ENCODE results near the gene FNBP1.

The FNBP1 gene

DNA sequence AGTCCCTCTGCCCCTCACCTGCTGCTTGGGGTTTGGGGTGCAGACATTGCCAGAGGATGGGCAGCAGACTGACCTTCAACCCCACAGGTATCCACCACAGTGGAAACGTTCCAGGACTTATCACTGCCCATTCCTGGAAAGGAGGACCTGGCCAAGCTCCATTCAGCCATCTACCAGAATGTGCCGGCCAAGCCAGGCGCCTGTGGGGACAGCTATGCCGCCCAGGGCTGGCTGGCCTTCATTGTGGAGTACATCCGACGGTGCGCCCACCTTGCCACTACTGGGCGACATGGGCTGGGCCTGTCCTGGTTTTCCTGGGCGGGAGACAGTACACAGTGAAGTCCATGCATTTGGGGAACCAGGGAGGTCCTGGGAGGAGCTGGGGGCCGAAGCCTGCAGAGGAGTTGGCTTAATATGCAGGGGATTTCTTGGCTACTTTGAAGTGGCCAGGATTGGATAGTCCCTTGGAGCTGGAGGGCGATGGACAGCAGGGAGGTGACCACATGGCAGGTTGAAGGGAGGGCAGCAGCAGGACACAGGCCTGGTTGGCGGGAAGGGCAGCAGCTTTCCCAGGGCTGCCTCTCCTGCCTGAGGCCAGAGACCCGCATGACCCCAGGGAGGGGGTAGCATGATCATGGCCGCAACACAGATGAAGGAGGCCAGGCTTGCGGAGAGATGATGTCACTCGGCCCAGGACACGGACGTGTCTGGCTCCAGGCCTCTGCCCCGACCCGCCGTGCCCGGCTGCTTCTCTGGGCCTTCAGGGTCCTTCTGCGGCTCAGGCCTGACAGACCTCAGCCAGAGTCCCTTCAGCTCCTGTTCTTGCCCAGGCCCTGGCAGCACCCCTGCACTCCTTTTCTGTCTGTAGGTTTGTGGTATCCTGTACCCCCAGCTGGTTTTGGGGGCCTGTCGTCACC, 173.1 kb downstream of the FNBP1 start:
- DNase-seq: no peak

- DNase-seq: no peak
Measured at GRCh38 chr9:129868872-129869486, 174.0 kb downstream of the FNBP1 start.

- DNase-seq: no peak
Measured at GRCh38 chr9:129868023-129868871, 174.7 kb downstream of the FNBP1 start.

DNA sequence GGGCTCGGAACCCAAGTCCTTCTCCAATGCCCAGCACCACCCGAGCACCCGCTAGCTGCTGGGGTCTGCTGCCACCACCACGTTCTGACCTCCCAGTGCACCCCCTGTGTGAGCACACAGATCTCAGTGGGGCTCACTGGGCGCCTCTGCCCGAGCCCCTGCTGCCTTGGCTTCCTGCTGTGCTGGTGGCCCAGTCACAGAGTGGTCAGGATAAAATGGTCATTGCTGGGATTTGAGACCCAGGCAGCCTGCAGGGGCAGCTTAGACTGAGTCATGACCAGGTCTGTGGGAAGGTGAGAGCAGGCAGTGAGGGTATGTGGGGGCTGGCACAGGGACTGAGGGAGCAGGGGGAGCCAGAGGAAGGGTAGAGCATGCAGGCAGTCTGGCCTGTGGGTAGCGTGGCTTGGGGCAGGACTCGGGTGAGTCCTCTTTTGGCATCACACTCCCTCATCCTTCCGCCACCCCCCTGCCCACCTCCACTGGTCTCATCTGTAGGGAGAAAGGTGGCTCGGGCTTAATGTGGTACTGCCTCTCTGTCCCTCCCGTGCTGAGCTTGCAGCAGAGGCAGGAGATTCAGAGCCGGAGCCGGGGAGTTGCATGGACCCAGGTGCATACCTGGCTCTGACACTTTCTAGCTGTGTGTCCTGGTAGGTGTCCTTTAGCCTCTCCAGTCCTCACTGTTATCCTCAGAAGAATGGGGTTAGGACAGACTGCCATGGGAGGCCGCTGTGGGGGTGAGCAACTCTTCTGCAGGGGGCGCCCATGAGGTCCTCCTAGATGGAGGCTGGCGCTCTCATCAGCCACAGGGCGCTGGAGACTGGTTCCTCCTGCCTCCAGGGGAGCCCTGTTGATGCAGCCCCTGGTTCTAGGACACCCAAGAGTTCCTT, 175.6 kb downstream of the FNBP1 start:
- DNase-seq: no peak

GRCh38 chr9:129866394-129867135, 176.4 kb downstream of the FNBP1 start:
- no peak for DNase-seq

DNA sequence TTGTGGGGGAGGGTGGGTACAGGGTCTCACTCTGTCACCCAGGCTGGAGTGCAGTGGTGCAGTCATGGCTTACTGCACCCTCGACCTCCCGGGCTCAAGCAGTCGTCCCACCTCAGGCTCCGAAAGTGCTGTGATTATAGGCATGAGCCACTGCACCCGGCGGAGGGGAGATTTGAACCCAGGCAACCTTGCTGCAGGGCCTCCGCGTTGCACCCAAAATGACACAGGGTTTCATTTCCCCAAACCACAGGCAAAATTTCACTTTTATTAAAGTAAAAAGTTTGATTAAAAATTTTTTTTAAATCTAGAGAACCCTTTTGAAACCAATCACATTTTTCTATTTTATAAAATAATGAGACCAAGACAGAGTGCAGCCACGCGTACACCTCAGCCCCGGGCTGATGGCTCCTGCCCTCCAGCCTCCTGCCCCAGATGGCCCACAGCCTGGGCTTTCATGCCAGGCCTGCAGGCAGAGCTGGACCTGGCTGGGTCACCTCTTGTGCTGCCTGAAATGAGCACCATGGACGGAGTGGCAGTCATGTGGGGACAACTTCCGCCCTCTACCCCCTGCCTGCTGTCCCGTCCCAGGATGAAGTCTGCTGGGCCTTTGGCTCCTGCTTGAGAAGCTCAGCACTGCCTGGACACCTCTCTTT, 177.2 kb downstream of the FNBP1 start:
- no peak for DNase-seq

GRCh38 chr9:129864991-129865647, 177.9 kb downstream of the FNBP1 start:
- no peak for DNase-seq

- no peak for DNase-seq
Measured at GRCh38 chr9:129863059-129863690, 179.8 kb downstream of the FNBP1 start.

- no peak for DNase-seq
Measured at GRCh38 chr9:129861447-129861827, 181.6 kb downstream of the FNBP1 start.

DNA sequence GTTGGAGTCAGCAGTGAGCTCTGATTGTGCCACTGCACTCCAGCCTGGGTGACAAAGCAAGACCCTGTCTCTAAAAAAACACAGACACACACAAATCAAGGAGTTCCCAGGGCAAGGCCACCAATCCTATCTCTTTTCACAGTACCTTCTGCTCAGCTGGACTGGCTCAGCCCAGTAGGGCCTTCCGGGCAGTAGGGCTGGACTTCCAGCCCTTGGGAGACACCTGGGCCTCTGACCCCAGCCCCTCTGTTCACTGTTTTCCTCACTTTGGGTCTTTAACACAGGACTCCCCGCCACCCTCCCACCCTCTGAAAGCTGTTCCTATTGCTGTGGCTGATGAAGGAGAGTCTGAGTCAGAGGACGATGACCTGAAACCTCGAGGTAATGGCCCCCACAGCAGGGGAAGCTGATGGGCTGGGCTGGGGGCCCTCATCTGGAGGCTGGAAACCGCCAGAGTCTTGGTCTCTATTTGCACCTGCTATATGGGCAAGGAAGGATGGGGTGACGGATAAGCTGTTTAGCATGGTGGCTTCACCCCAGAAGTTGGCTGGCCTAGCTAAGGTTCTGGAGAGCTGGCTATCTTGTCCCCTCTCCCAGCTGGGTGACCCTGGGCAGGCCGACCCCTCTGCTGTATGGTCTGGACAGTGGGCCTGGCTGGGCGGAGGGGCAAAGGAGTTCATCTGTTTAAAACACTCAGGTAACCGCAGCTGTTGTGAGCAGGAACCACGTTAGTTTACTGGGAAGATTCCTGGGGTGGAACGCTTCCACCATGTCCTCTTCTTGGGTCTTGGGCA, 182.1 kb downstream of the FNBP1 start:
- no peak for DNase-seq

GRCh38 chr9:129858167-129858962, 184.6 kb downstream of the FNBP1 start:
- DNase-seq: no peak

- no peak for DNase-seq
Measured at GRCh38 chr9:129857207-129857606, 185.8 kb downstream of the FNBP1 start.

GRCh38 chr9:129854588-129855110, 188.3 kb downstream of the FNBP1 start:
- DNase-seq: no peak

GRCh38 chr9:129853614-129854013, 189.4 kb downstream of the FNBP1 start:
- no peak for DNase-seq

DNA sequence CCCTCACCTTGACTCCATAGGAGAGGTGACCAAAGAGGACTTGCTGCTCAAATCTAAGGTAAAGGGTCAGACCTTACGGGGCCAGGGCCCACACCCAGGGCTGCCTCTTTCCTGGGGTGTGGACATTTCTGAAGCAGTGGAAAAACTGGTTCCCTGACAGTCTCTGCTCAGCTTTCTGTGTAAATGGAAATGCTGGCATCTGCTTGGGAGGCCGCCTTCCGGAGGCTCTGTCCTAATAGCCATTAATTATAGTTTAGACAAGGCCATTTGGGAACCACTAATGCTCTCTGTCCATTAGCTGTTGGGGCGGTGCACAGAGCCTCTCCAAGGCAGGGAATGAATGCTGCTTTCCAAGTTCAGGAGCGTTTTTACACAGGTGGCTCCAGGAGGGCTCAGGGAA, 190.4 kb downstream of the FNBP1 start:
- no peak for DNase-seq

DNA sequence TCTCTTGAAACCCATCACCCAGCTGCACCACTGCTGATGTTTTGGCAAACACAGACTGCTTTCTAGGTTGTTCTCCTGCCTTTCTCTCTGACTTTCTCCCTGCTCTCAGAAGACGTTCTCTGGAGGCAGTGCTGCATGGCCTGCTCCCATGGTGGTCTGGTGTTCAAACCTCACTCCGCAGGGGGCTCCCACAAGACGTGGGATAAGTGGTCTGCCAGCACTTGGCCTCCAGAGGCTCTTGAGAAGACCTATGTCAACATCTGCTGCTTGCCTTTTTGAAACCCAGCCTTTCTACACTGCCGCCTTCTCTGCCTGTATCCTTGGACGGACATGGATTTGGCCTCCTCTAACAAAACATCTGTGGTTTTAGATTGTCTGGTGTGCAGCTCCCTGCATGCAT, 191.2 kb downstream of the FNBP1 start:
- DNase-seq: no peak

DNA sequence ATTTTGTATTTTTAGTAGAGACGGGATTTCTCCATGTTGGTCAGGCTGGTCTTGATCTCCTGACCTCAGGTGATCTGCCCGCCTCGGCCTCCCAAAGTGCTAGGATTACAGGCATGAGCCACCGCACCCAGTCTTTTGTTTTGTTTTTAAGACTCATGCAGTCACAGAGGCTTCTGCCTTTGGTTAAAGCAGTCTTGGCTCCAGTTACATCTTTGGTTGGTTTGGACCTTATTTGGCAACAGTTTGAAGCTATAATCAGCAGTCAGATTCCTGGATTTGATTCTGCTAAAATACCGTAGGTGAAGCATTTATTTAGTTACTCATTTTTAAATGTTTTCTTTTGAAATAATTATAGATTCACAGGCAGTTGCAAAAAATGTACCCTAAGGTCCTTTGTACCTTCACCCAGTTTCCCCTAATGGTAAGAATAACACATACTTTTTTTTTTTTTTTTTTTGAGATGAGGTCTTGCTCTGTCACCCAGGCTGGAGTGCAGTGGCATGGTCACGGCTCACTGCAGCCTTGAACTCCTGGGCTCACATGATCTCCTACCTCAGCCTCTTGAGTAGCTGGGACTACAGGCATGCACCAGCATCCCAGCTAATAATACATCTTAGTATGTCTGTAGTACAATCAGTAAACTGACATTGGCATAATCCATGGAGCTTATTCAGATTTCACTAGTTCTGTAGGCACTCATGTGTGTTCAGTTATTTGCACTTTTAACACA, 192.0 kb downstream of the FNBP1 start:
- no peak for DNase-seq
